Naive thymus-derived CD8-positive, alpha-beta T cell (primary cell): Measurements from ENCODE around the gene INSM1. TPM values are rescaled to one million over a fixed set of nuclear protein-coding genes. Genes with fewer than 3 reads are reported as not detected.
A peak's percentile ranks its signal among the peaks of the same experiment; 100 is the strongest.

Experiments
- ATAC-seq, 2 donors: fragments of 150-1000 bp; cut with Tn5 transposase in 1 of 2; sonication (Bioruptor Pico), chemical (Tn5 transposase) in 1 of 2; 1 replicate in 1 of 2; 2 replicates in 1 of 2; pipeline ENCODE4 v1.10.0; 2021; ENCODE audit warnings: mild to moderate bottlenecking in 2 of 2, moderate library complexity in 2 of 2
- POLR2A ChIA-PET: fragments of 350-600 bp; sonication (Branson Sonifier 250); formaldehyde crosslinking; loops from one replicate; lab custom pipeline; 2021; ENCODE audit warnings: antibody characterized with exemption; lab: Charles Lee
- DNase-seq, 10 donors: peaks; one replicate each; pipeline versions ENCODE4 v3.0.0 to v3.0.0-alpha.2; 2020 to 2022
- H3K27ac Mint-ChIP-seq, 10 donors: one replicate each; pipeline ENCODE4 v1.8.0; 2020 to 2022; ENCODE audit warnings: mild to moderate bottlenecking in 10 of 10, mixed read lengths in 10 of 10, moderate library complexity in 4 of 10, inconsistent platforms in 1 of 10
- H3K27me3 Mint-ChIP-seq, 5 donors: one replicate each; pipeline ENCODE4 v1.8.0; 2021 to 2022; ENCODE audit warnings: mixed read lengths in 5 of 5
- H3K36me3 Mint-ChIP-seq, 3 donors: one replicate each; pipeline ENCODE4 v1.8.0; 2020 to 2022; ENCODE audit warnings: mixed read lengths in 3 of 3, mild to moderate bottlenecking in 2 of 3, inconsistent platforms in 1 of 3
- H3K4me1 Mint-ChIP-seq, 4 donors: one replicate each; pipeline ENCODE4 v1.8.0; 2021 to 2022; ENCODE audit warnings: mixed read lengths in 4 of 4
- H3K4me3 Mint-ChIP-seq, 10 donors: one replicate each; pipeline ENCODE4 v1.8.0; 2020 to 2022; ENCODE audit warnings: mild to moderate bottlenecking in 10 of 10, mixed read lengths in 10 of 10, moderate library complexity in 6 of 10, inconsistent platforms in 1 of 10
- H3K9me3 Mint-ChIP-seq, 9 donors: one replicate each; pipeline ENCODE4 v1.8.0; 2020 to 2022; ENCODE audit warnings: mixed read lengths in 9 of 9, mild to moderate bottlenecking in 3 of 9, inconsistent platforms in 1 of 9, moderate library complexity in 1 of 9
- polyA plus RNA-seq, 3 donors: library from polyadenylated mRNA; unstranded; fragments of 300-500 nt; fragmentation: Illumina TruSeq; gene quantifications; one replicate each; pipeline ENCODE4 v1.2.3, GENCODE V29; 2021
- total RNA-seq, 8 experiments: library from RNA in 2 of 8; stranded (reverse) in 2 of 8; gene quantifications; one replicate each; pipeline ENCODE4 v1.2.3 and lab custom pipeline; 2021 to 2026

Gene INSM1
- total and polyA plus RNA-seq, 5 experiments from 2014 or later: not detected

GRCh38 chr20:20417876-20418676 is 50.2 kb downstream of the INSM1 start:
- no peaks in the 10 kb centered on the region for H3K27me3 Mint-ChIP-seq
- POLR2A ChIA-PET: no interaction called here
- H3K4me3 Mint-ChIP-seq: no peak overlapping the region
- DNase-seq (no peak), ATAC-seq (no peak)
- H3K27ac Mint-ChIP-seq: peak overlapping the region in 2 of 10 donors; percentile 17 to 35
- peaks cover 8 to 39% (median 16%) of the 10 kb centered on the region in 3 donors for H3K36me3 Mint-ChIP-seq
- peaks cover 0 to 19% (median 15%) of the 10 kb centered on the region in 4 donors for H3K4me1 Mint-ChIP-seq
- H3K9me3 Mint-ChIP-seq: no peaks in the 10 kb centered on the region
